HG03457 (cell line): ENCODE results near the gene PTGER3.
"Not testable (repeated sequence)": the region's sequence is repeated elsewhere in the genome, so short reads cannot be mapped to it uniquely, and the experiment has no call there.

Experiments used
- ATAC-seq: cut with Tn5 transposase; IDR thresholded peaks from one replicate; pipeline ENCODE4 v1.9.1; 2021; ENCODE audit warnings: moderate number of reproducible peaks; ENCODE audit not compliant: unreplicated experiment

PTGER3 gene

DNA sequence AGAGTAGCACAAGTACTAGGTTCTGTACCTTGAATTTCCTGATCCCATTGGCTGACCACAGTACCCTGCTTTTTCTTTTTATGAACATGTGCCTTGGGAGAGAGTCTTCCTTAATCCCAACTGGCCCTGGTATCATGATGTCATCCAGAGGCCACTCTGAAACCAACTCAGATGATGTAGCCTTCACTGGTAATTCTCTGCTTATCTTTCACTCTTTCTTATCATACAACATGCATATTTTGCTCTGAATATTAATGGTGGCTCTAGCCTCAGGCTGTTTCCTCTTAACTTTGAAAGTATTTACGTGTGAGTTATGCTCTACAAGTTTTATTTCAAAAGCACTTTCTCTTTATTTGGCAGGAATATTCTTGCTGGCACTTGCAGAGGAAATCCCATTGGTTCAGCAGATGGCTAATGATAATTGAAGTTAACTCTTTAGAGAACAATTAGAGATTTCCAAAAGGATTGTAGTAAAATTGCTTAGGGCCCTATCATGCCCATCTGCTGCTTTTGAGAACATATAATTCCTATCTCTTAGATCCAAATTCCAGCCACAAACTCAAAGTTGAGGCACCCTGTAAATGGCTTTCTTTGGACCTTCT lies 86.1 kb downstream of the PTGER3 start:
- ATAC-seq: no peak

DNA sequence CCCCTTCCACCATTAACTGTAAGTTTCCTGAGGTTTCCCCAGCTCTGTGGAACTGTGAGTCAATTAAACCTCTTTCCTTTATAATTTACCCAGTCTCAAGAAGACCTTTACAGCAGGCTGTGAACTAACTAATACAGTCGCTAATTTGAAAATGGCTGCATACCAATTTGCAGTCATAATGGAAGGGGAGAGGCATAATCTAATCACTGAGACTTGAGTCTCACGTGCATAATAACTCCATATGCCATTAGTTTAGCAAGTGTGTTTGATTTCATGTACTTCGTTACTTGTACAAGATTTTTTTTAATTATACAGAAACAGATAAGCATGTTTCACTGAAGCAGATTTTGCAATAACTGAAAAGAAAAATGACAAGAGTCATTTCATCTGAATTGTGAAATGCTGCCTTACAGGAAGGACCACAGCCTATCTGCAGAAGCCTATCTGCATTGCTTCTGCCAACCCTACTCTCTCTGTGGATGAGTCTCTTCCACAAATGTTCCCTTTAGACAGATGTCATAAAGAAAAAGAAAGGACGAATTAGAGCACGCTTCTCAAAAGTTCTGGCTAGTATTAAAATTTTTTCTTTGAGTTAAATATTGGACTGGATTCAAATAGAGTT lies 99.1 kb downstream of the PTGER3 start:
- ATAC-seq: no peak

DNA sequence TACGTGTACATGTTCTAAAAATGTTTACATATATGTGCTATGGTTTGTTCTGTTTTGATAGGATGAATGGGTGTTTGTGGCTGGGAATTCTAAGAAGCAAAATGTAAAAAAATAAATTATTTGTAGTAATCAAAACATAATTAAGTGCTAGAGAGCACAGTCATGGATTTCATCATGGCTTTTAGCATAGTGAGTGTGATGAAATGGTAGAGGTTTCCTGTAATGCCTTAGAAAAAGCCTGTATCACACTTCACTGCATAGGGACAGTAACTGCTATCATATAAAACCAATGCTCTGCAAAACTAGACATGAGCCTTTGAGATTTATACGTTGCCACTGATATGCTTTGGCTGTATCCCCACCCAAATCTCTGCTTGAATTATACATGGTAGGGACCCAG lies 99.8 kb downstream of the PTGER3 start:
- ATAC-seq: no peak

DNA sequence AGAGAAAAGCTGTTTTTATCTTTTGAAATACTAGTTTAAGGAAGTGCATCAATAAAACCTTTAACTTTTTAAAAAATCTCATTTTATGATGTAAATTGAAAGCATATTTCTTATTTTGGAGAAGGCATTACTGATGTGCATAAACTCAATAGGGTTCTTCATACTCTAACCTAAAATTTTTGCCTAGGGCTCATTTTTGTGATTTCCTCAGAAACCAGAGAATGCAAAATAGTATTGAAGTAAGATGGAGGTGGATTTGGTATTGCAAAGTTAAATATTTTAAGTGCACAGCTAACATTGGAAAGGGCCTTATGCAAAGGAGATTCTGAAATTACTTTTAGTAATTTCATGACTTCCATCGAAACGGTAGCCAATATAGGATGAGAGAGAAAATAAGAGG lies 101.9 kb downstream of the PTGER3 start:
- no peak for ATAC-seq

DNA sequence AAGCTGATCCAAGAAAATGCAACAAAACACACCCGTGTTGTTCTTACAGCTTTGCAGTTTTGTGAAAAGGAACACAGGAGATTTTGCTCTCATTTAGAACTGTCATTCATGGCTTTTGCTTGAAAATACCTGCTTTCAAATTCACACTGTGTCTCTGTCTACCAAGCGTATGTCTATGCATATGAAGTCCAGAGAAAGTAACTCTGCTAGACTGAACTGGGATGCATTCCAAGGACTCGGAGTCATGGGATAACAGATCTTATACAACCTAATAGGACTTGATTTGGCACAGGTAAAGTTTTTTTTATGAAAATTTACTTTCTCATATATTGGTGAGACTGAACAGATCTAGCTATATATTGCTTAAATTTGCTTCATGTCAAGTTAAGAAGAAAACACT lies 102.4 kb downstream of the PTGER3 start:
- ATAC-seq: no peak

DNA sequence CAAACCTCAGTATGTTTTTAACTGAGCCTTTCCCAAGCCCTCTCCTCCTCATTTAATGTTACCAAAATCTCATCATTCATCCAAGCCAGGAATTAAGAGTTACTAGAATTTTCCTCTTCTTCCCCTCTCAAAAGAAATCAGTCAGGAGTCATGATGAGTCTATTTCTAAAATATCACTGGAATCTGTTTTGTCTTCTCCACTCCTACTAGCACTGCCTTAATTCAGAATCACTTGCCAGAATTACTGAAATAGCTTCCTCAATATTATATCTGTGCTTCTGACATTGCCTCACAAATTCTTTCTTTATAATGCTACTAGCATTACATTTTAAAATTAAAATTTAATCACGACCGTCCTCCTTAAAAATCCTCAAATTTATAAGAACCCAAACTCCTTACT lies 106.1 kb downstream of the PTGER3 start:
- ATAC-seq: no peak

DNA sequence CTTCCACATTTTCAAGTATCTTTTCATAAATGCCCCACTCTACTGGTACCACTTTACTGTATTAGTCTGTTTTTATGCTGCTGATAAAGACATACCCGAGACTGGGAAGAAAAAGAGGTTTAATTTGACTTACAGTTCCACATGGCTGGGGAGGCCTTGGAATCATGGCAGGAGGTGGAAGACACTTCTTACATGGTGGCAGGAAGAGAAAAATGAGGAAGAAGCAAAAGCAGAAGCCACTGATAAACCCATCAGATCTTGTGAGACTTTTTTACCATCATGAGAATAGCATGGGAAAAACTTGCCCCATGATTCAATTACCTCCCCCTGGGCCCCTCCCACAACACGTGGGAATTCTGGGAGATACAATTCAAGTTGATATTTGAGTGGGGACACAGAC lies 107.2 kb downstream of the PTGER3 start:
- ATAC-seq: not testable (repeated sequence)

DNA sequence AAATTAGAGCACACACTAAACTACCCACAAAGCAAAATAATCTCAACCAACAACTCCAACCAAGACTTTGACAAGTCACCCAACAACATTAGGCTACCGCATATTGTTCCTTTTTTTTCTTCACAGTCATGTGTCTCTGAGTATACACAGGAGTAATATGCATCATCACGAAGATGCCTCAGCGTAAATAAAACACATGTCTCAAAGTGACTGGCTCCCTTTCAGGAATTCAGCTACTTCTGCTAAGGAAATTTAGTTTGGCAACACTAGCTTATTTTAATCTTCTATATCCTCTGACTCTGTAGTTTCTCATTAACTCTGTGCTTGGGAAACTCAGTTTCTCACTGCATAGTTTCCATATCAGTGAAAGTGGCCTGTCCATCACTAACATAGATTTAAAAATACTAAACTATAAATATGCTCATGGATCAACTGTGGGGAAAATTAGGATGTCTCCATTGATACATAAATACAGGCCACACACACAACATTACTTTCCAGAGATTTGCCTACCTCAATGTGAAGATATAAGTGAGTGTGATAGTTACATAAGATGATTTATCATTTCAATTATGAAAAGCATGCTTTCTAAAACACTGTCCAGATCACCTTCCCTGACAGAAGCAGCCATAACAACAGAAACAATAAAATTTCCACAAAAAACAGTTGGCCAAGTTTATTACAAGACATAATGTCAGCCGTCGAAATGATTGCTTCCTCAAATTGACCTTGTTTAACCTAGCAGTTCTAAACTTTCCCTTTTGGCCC lies 113.2 kb downstream of the PTGER3 start:
- no peak for ATAC-seq

DNA sequence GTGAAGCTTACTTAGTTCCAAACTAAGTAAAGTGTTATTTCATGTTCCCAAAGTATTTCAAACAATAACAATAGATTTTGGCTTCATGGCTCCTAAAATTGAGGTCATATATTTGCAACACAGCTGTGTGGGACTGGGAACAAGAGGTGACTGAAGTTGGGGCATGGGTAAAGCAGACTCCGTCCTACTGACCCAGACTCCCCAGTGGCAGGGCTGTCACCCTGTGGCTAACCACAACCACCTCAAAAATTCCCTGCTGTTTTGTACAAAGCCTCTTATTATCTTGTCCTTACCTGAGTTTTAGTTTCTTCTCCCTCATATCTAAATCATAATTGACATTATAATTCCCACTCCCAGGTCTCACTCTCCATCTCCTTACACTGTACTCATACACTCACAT lies 117.6 kb downstream of the PTGER3 start:
- ATAC-seq: no peak

DNA sequence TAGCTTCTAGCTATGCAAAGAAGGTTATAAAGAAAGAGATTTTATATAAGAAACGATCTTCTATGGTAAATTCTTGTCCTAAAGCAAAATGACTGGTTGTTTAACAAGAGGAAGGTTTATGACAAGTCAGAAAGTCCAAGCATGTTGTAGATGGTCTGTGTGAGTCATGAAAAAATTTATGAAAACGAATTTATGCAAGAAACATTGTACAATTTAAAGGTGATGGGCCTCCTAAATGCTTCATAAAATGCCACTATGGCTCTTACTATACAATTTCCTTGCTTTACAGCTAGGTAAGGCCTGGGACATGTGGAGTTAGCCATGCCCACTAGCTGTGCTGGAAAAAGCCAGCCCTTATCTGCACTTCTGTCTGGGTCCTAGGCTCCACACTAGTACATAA lies 125.4 kb downstream of the PTGER3 start:
- ATAC-seq: no peak
